PFSK-1 (cell line): ENCODE data around the gene DIP2B.

Source experiments
- FOXP2 ChIP-seq: optimal IDR thresholded peaks from 2 replicates; pipeline ENCODE3; 2011; ENCODE audit warnings: borderline replicate concordance, control low read depth, inconsistent platforms; ENCODE audit not compliant: insufficient read depth; ENCODE audit errors: extremely low read length, extremely low read depth
- POLR2AphosphoS5 ChIP-seq: IDR thresholded peaks from 2 replicates; pipeline ENCODE4 v1.6.1; 2012; ENCODE audit warnings: low read depth, mild to moderate bottlenecking, control low read depth, low read length, moderate library complexity
- SIN3A ChIP-seq: IDR thresholded peaks from 2 replicates; pipeline ENCODE4 v1.6.1; 2012; ENCODE audit warnings: mild to moderate bottlenecking, low read length, moderate library complexity, borderline replicate concordance; ENCODE audit not compliant: insufficient read depth
- TAF1 ChIP-seq: IDR thresholded peaks from 2 replicates; pipeline ENCODE4 v1.6.1; 2012; ENCODE audit warnings: low read length, control low read depth, borderline replicate concordance; ENCODE audit not compliant: insufficient read depth
- TF ChIP-seq, protein P1 (sequence below), 2 experiments: IDR thresholded peaks; 2 replicates each; pipeline versions ENCODE4 v1.6.1 to v1.8.0; 2011 to 2012; ENCODE audit warnings: low read depth in 2 of 2, low read length in 2 of 2, control low read depth in 1 of 2, inconsistent platforms in 1 of 2, mild to moderate bottlenecking in 1 of 2, moderate library complexity in 1 of 2; ENCODE audit not compliant: insufficient read depth in 1 of 2

- TF ChIP-seq POLR2AphosphoS5: no peak
- TF ChIP-seq, protein P1, sequence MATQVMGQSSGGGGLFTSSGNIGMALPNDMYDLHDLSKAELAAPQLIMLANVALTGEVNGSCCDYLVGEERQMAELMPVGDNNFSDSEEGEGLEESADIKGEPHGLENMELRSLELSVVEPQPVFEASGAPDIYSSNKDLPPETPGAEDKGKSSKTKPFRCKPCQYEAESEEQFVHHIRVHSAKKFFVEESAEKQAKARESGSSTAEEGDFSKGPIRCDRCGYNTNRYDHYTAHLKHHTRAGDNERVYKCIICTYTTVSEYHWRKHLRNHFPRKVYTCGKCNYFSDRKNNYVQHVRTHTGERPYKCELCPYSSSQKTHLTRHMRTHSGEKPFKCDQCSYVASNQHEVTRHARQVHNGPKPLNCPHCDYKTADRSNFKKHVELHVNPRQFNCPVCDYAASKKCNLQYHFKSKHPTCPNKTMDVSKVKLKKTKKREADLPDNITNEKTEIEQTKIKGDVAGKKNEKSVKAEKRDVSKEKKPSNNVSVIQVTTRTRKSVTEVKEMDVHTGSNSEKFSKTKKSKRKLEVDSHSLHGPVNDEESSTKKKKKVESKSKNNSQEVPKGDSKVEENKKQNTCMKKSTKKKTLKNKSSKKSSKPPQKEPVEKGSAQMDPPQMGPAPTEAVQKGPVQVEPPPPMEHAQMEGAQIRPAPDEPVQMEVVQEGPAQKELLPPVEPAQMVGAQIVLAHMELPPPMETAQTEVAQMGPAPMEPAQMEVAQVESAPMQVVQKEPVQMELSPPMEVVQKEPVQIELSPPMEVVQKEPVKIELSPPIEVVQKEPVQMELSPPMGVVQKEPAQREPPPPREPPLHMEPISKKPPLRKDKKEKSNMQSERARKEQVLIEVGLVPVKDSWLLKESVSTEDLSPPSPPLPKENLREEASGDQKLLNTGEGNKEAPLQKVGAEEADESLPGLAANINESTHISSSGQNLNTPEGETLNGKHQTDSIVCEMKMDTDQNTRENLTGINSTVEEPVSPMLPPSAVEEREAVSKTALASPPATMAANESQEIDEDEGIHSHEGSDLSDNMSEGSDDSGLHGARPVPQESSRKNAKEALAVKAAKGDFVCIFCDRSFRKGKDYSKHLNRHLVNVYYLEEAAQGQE (IDR thresholded peaks at IDR 0.05; ENCODE audit: insufficient read depth in 1 of 2, low read depth in 2 of 2, low read length in 2 of 2): no peak
- no peak for TF ChIP-seq TAF1
- TF ChIP-seq SIN3A: no peak
- TF ChIP-seq FOXP2: no peak
These were observed 20.6 kb downstream of the DIP2B start for GRCh38 chr12:50525422-50525821.
